Smooth muscle cell (in vitro differentiated cells): Measurements from ENCODE around the gene HDAC11. TPM values are rescaled to one million over a fixed set of nuclear protein-coding genes. Genes with fewer than 3 reads are reported as not detected.

Experiments used
- DNase-seq: peaks from one replicate; lab custom pipeline; 2025; ENCODE audit not compliant: unreplicated experiment; lab: John Stamatoyannopoulos, UW
- H2AFZ ChIP-seq: fragments of 200-600 bp; sonication (generic); 2 replicates; pipeline ENCODE4 v1.6.0; 2016; ENCODE audit warnings: antibody characterized with exemption, low read depth, mild to moderate bottlenecking
- H3F3A ChIP-seq: fragments of 200-600 bp; sonication (generic); 2 replicates; pipeline ENCODE4 v1.6.0; 2017; ENCODE audit warnings: antibody characterized with exemption, low read depth
- H3K27ac ChIP-seq: fragments of 200-600 bp; sonication (generic); 2 replicates; pipeline ENCODE4 v1.5.1; 2016; ENCODE audit warnings: low read depth, mild to moderate bottlenecking
- H3K27me3 ChIP-seq: fragments of 200-600 bp; sonication (generic); 2 replicates; pipeline ENCODE4 v1.6.1; 2016; ENCODE audit warnings: low read depth, mild to moderate bottlenecking
- H3K36me3 ChIP-seq: fragments of 200-600 bp; sonication (generic); 2 replicates; pipeline ENCODE4 v1.5.1; 2016; ENCODE audit warnings: low read depth
- H3K4me1 ChIP-seq: fragments of 200-600 bp; sonication (generic); 2 replicates; pipeline ENCODE4 v1.5.1; 2016; ENCODE audit warnings: low read depth
- H3K4me2 ChIP-seq: fragments of 200-600 bp; sonication (generic); 2 replicates; pipeline ENCODE4 v1.6.0; 2016; ENCODE audit warnings: mild to moderate bottlenecking
- H3K4me3 ChIP-seq: fragments of 200-600 bp; sonication (generic); 2 replicates; pipeline ENCODE4 v1.5.1; 2016; ENCODE audit warnings: mild to moderate bottlenecking
- H3K79me2 ChIP-seq: fragments of 200-600 bp; sonication (generic); 2 replicates; pipeline ENCODE4 v1.6.0; 2016; ENCODE audit warnings: low read depth, mild to moderate bottlenecking
- H3K9ac ChIP-seq: fragments of 200-600 bp; sonication (generic); 2 replicates; pipeline ENCODE4 v1.6.0; 2016; ENCODE audit warnings: low read depth
- H3K9me3 ChIP-seq: fragments of 200-600 bp; sonication (generic); replicated peaks from 2 replicates; pipeline ENCODE4 v1.5.1; 2016; ENCODE audit warnings: low read depth
- H4K20me1 ChIP-seq: fragments of 200-600 bp; sonication (generic); 2 replicates; pipeline ENCODE4 v1.6.0; 2016; ENCODE audit warnings: low read depth
- WGBS: methylation state at CpG from one replicate; pipeline ENCODE4 v1.1.7; 2016; ENCODE audit warnings: low lambda C conversion rate; 5-methylcytosine and 5-hydroxymethylcytosine counted together
- polyA plus RNA-seq: library from polyadenylated mRNA; unstranded; fragments of >200 nt; fragmentation: Nextera tagmentation; extraction: Ambion mirVana; gene quantifications from 2 replicates; pipeline ENCODE4 v1.2.1, GENCODE V29; 2016
- total RNA-seq: library from RNA; depleted of rRNA; stranded (reverse); fragments of >200 nt; gene quantifications from 2 replicates; pipeline ENCODE4 v1.2.3, GENCODE V29; 2014
- TF ChIP-seq, protein P1 (sequence below): fragments of 200-600 bp; sonication (generic); IDR thresholded peaks from 2 replicates; pipeline ENCODE4 v1.5.1; 2017; ENCODE audit warnings: borderline replicate concordance, mild to moderate bottlenecking, antibody characterized with exemption; ENCODE audit not compliant: insufficient read depth, poor library complexity, severe bottlenecking

The HDAC11 gene
- total and polyA plus RNA-seq, 2 experiments from 2014 or later, result 9.6 to 14.8 TPM

DNA sequence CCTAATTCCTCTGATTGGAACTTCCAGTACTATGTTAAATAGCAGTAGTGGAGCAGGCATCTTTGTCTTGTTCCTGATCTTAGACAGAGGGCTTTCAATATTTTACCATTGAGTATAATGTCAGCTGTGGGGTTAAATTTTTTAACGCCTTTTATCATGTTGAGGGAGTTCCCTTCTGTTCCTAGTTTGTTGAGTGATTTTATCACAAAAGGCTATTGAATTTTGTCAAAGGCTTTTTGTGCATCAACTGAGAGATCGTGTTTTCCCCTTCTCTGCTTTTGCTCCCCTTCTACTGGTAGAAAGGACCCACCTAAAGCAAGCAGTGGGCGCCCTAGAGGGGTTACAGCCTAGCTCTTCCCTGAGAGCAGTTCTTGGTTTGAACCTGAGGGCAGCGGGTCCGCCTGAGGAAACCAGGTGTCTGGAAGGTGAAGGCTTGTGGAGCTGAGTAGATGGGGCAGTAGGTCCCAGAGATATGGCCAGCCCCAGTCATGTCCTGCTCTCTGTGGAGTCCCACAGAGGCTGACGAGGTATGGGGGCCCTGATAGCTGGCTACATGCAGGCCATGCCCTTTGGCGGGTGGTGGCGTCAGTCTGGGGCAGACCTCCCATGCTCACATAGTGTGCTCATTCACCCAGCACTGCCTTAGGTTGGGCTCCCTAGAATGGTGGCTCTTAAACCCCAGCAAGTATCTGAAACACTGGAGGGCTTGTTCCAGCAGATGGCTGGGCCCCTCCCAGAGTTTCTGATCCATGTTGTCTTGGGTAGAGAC, 11.3 kb downstream of the HDAC11 start:
- TF ChIP-seq, protein P1, sequence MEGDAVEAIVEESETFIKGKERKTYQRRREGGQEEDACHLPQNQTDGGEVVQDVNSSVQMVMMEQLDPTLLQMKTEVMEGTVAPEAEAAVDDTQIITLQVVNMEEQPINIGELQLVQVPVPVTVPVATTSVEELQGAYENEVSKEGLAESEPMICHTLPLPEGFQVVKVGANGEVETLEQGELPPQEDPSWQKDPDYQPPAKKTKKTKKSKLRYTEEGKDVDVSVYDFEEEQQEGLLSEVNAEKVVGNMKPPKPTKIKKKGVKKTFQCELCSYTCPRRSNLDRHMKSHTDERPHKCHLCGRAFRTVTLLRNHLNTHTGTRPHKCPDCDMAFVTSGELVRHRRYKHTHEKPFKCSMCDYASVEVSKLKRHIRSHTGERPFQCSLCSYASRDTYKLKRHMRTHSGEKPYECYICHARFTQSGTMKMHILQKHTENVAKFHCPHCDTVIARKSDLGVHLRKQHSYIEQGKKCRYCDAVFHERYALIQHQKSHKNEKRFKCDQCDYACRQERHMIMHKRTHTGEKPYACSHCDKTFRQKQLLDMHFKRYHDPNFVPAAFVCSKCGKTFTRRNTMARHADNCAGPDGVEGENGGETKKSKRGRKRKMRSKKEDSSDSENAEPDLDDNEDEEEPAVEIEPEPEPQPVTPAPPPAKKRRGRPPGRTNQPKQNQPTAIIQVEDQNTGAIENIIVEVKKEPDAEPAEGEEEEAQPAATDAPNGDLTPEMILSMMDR, result no peak
- H3K4me2 ChIP-seq, result no peak overlapping the region
- H3K79me2 ChIP-seq, result no peaks in the 10 kb centered on the region
- H3K4me3 ChIP-seq, result no peak overlapping the region
- H3K36me3 ChIP-seq, result no peaks in the 10 kb centered on the region
- H3K9me3 ChIP-seq, result no peaks in the 10 kb centered on the region
- no peaks in the 10 kb centered on the region for H3F3A ChIP-seq
- no peak overlapping the region for H2AFZ ChIP-seq
- no peak overlapping the region for H3K9ac ChIP-seq
- H3K27ac ChIP-seq, result no peak overlapping the region
- no peak for DNase-seq
- H4K20me1 ChIP-seq, result peaks cover 4% of the 10 kb centered on the region
- no peaks in the 10 kb centered on the region for H3K27me3 ChIP-seq
- WGBS, result 92% methylated on average over 8 of the region's 8 CpGs
- no peaks in the 10 kb centered on the region for H3K4me1 ChIP-seq

DNA sequence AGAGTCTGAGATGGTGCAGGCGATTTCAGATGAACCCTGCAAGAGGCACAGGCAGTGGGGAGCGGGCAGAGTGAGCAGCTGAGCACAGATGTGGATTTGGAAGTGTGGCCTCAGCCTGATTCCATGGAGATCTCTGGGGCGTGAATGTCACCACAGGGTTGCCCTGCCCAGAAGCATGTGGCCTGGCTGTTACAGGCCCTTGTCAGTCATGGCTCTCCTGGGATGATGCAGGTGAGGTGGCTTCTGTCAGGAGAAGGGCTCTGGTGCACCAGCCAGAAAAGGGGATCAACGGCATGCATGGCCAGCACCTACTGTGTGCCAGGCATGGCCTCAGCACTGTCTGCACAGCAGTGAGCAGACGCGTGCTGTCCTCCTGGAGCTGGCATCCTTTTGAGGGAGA, 11.9 kb downstream of the HDAC11 start:
- Histone ChIP-seq H3K9me3 (no peaks in the 10 kb centered on the region), H3K9ac (no peak overlapping the region), H3K27me3 (no peaks in the 10 kb centered on the region), H3K27ac (no peak overlapping the region), H3K4me3 (no peak overlapping the region), H3K79me2 (no peaks in the 10 kb centered on the region), H4K20me1 (peaks cover 4% of the 10 kb centered on the region), H3K36me3 (no peaks in the 10 kb centered on the region), H3K4me1 (no peaks in the 10 kb centered on the region), H2AFZ (no peak overlapping the region), H3K4me2 (no peak overlapping the region), H3F3A (no peaks in the 10 kb centered on the region)
- TF ChIP-seq, protein P1, result no peak
- 93% methylated on average over 6 of the region's 6 CpGs for WGBS
- DNase-seq, result no peak

DNA sequence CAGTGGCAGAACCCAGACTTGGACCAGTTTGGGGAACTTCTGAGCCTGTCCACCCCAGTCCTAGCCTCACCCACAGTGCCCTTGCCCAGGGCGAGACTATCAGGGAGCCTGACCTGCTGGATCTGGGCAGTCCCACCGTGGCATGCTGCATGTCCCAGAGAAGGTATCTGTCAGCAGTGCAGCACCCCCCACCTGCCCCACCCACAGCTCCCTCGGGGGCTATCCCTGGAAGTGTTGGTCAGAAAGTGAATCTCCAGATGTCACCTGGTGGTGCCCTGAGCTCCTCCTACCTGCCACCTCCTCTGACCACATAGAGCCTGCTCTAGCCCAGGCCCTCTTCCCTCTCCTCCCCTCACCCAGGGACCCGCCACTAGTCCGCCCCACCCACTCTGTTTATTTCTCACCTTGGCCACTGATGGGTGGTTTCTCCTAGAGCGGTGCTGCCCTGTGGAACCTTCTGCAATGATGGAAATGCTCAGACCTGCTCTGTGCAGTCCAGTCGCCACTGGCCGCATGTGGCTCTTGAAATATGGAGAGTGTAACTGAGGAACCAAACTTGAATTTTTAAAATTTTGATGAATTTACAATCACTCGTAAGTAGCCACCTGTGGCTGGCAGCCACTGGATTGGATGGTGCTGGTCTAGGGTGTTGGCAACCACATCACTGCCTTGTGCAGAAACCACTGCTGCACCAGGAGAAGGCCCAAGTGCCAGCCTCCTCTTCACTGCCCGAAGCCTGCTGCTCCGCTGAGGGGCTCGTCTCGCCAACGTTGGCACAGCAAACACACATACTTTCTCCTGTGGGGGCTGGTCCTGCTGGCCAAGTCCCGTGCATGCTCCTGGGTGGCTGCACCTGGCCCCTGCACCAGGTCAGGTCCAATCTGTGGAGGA, 13.1 kb downstream of the HDAC11 start:
- no peak for DNase-seq
- Histone ChIP-seq H3K79me2 (no peaks in the 10 kb centered on the region), H4K20me1 (peaks cover 4% of the 10 kb centered on the region), H3F3A (no peaks in the 10 kb centered on the region), H2AFZ (no peak overlapping the region), H3K27me3 (no peaks in the 10 kb centered on the region), H3K27ac (no peak overlapping the region), H3K9ac (no peak overlapping the region), H3K4me2 (no peak overlapping the region), H3K4me1 (no peaks in the 10 kb centered on the region), H3K9me3 (no peaks in the 10 kb centered on the region), H3K4me3 (no peak overlapping the region), H3K36me3 (no peaks in the 10 kb centered on the region)
- 96% methylated on average over 15 of the region's 15 CpGs for WGBS
- TF ChIP-seq, protein P1, result no peak
